Activated CD4-positive, alpha-beta T cell treated with anti-CD3 and anti-CD28 coated beads, Interleukin-2, amount 10 ng/mL, durations not matched to agents 7 days and 5 days (primary cell): ENCODE results near the gene ARFRP1. TPM values are rescaled to one million over a fixed set of nuclear protein-coding genes. Genes with fewer than 3 reads are reported as not detected.

Experiments
- CTCF ChIA-PET: fragments of 350-600 bp; sonication (Branson Sonifier 250); formaldehyde crosslinking; loops from one replicate; lab custom pipeline; 2021; ENCODE audit warnings: antibody characterized with exemption; lab: Charles Lee
- POLR2A ChIA-PET: fragments of 350-600 bp; sonication (Branson Sonifier 250); formaldehyde crosslinking; loops from one replicate; lab custom pipeline; 2021; ENCODE audit warnings: antibody characterized with exemption; lab: Charles Lee
- DNase-seq: peaks from one replicate; pipeline ENCODE4 v3.0.0-alpha.2; 2020
- H3K27ac Mint-ChIP-seq: one replicate; pipeline ENCODE4 v1.8.0; 2021; ENCODE audit warnings: mild to moderate bottlenecking, moderate library complexity, mixed read lengths
- H3K27me3 Mint-ChIP-seq: one replicate; pipeline ENCODE4 v1.8.0; 2021; ENCODE audit warnings: mixed read lengths
- H3K36me3 Mint-ChIP-seq: one replicate; pipeline ENCODE4 v1.8.0; 2021; ENCODE audit warnings: low read depth, mixed read lengths
- H3K4me1 Mint-ChIP-seq: one replicate; pipeline ENCODE4 v1.8.0; 2021; ENCODE audit warnings: mixed read lengths
- H3K4me3 Mint-ChIP-seq: one replicate; pipeline ENCODE4 v1.8.0; 2021; ENCODE audit warnings: mild to moderate bottlenecking, moderate library complexity, mixed read lengths
- H3K9me3 Mint-ChIP-seq: one replicate; pipeline ENCODE4 v1.8.0; 2021; ENCODE audit warnings: mixed read lengths
- total RNA-seq, 2 experiments: library from RNA; stranded (reverse); gene quantifications; one replicate each; pipeline ENCODE4 v1.2.3, GENCODE V29; 2021

Gene ARFRP1
- total RNA-seq, 2 experiments from 2014 or later: 52.7 to 64.5 TPM

- CTCF ChIA-PET: interaction anchor here (1.5 kb wide), 1 partner anchor 10 kb away, joined by 4 read pairs; no protein-coding TSS in a partner anchor
- POLR2A ChIA-PET: no interaction called here
- no peak for DNase-seq
- Mint-ChIP-seq H3K36me3 (peaks cover 15% of the 10 kb centered on the region), H3K4me1 (peaks cover 3% of the 10 kb centered on the region), H3K27ac (no peak overlapping the region), H3K9me3 (no peaks in the 10 kb centered on the region), H3K27me3 (no peaks in the 10 kb centered on the region), H3K4me3 (no peak overlapping the region)
Measured at GRCh38 chr20:63689046-63690002, 18.5 kb downstream of the ARFRP1 start.

GRCh38 chr20:63688228-63689045 is 19.3 kb downstream of the ARFRP1 start:
- Mint-ChIP-seq H3K4me3 (no peak overlapping the region), H3K9me3 (no peaks in the 10 kb centered on the region), H3K36me3 (peaks cover 12% of the 10 kb centered on the region), H3K27me3 (no peaks in the 10 kb centered on the region), H3K27ac (peak overlapping the region; percentile 62), H3K4me1 (peaks cover 3% of the 10 kb centered on the region)
- ChIA-PET POLR2A (no interaction called here), CTCF (interaction anchor here (1.2 to 1.5 kb wide), 2 partner anchors 9 to 292 kb away, joined by 3 to 4 read pairs; partner anchors contain the start of gene PRPF6)
- DNase-seq: no peak

GRCh38 chr20:63687419-63688178 is 20.2 kb downstream of the ARFRP1 start:
- no peaks in the 10 kb centered on the region for H3K9me3 Mint-ChIP-seq
- H3K4me3 Mint-ChIP-seq: no peak overlapping the region
- H3K27ac Mint-ChIP-seq: no peak overlapping the region

GRCh38 chr20:63686492-63687321 is 21.1 kb downstream of the ARFRP1 start:
- POLR2A ChIA-PET: interaction anchor here (0.6 kb wide), 2 partner anchors 161 to 583 kb away, joined by 3 read pairs; no protein-coding TSS in a partner anchor

More at GRCh38 chr20:63687419-63688178, 20.2 kb downstream of the ARFRP1 start:
- ChIA-PET CTCF (interaction anchor here (1.2 to 1.5 kb wide), 4 partner anchors 8 to 293 kb away, joined by 3 to 5 read pairs (median 4); partner anchors contain the start of gene PRPF6), POLR2A (interaction anchor here (0.6 kb wide), 1 partner anchor 584 kb away, joined by 3 read pairs; no protein-coding TSS in a partner anchor)
- Mint-ChIP-seq H3K27me3 (no peaks in the 10 kb centered on the region), H3K4me1 (peaks cover 3% of the 10 kb centered on the region), H3K36me3 (peaks cover 8% of the 10 kb centered on the region)
- no peak for DNase-seq

GRCh38 chr20:63686094-63686491 is 21.7 kb downstream of the ARFRP1 start:
- DNase-seq: no peak
- no peak overlapping the region for H3K4me3 Mint-ChIP-seq
- H3K27me3 Mint-ChIP-seq: no peaks in the 10 kb centered on the region
- H3K4me1 Mint-ChIP-seq: peaks cover 3% of the 10 kb centered on the region
- ChIA-PET POLR2A (interaction anchor here (0.6 kb wide), 1 partner anchor 162 kb away, joined by 3 read pairs; no protein-coding TSS in a partner anchor), CTCF (no interaction called here)
- no peak overlapping the region for H3K27ac Mint-ChIP-seq
- H3K9me3 Mint-ChIP-seq: no peaks in the 10 kb centered on the region
- H3K36me3 Mint-ChIP-seq: no peaks in the 10 kb centered on the region

More at GRCh38 chr20:63686492-63687321, 21.1 kb downstream of the ARFRP1 start:
- Mint-ChIP-seq H3K27me3 (no peaks in the 10 kb centered on the region), H3K9me3 (no peaks in the 10 kb centered on the region), H3K4me1 (peaks cover 3% of the 10 kb centered on the region), H3K4me3 (no peak overlapping the region), H3K36me3 (peaks cover 4% of the 10 kb centered on the region), H3K27ac (no peak overlapping the region)
- CTCF ChIA-PET: interaction anchor here (1.2 to 1.3 kb wide), 2 partner anchors 20 to 40 kb away, joined by 3 to 5 read pairs; no protein-coding TSS in a partner anchor
- no peak for DNase-seq

GRCh38 chr20:63685269-63686026 is 22.3 kb downstream of the ARFRP1 start:
- Mint-ChIP-seq H3K4me1 (peaks cover 3% of the 10 kb centered on the region), H3K36me3 (no peaks in the 10 kb centered on the region), H3K27ac (no peak overlapping the region), H3K27me3 (no peaks in the 10 kb centered on the region), H3K4me3 (no peak overlapping the region), H3K9me3 (no peaks in the 10 kb centered on the region)
- CTCF ChIA-PET: interaction anchor here (1.0 kb wide), 1 partner anchor 13 kb away, joined by 4 read pairs; no protein-coding TSS in a partner anchor
- DNase-seq: no peak
- POLR2A ChIA-PET: no interaction called here

- H3K36me3 Mint-ChIP-seq: no peaks in the 10 kb centered on the region
- DNase-seq: no peak
- ChIA-PET CTCF (interaction anchor here (0.5 to 1.0 kb wide), 2 partner anchors 9 to 30 kb away, joined by 3 to 5 read pairs; no protein-coding TSS in a partner anchor), POLR2A (no interaction called here)
- H3K9me3 Mint-ChIP-seq: no peaks in the 10 kb centered on the region
- H3K27me3 Mint-ChIP-seq: no peaks in the 10 kb centered on the region
- no peak overlapping the region for H3K4me3 Mint-ChIP-seq
- H3K4me1 Mint-ChIP-seq: peaks cover 3% of the 10 kb centered on the region
- H3K27ac Mint-ChIP-seq: no peak overlapping the region
Measured at GRCh38 chr20:63682384-63683139, 25.2 kb downstream of the ARFRP1 start.

- no peak overlapping the region for H3K27ac Mint-ChIP-seq
- ChIA-PET POLR2A (no interaction called here), CTCF (interaction anchor here (0.7 to 1.0 kb wide), 2 partner anchors 8 to 144 kb away, joined by 3 to 5 read pairs; partner anchors contain the start of gene PTK6)
- H3K9me3 Mint-ChIP-seq: no peaks in the 10 kb centered on the region
- peaks cover under 1% of the 10 kb centered on the region for H3K4me1 Mint-ChIP-seq
- H3K27me3 Mint-ChIP-seq: no peaks in the 10 kb centered on the region
- no peak for DNase-seq
- H3K36me3 Mint-ChIP-seq: no peaks in the 10 kb centered on the region
- H3K4me3 Mint-ChIP-seq: no peak overlapping the region
Measured at GRCh38 chr20:63681609-63682142, 26.1 kb downstream of the ARFRP1 start.

GRCh38 chr20:63680857-63681608 is 26.7 kb downstream of the ARFRP1 start:
- H3K27me3 Mint-ChIP-seq: no peaks in the 10 kb centered on the region
- POLR2A ChIA-PET: no interaction called here
- H3K4me3 Mint-ChIP-seq: no peak overlapping the region
- CTCF ChIA-PET: interaction anchor here (0.7 to 1.0 kb wide), 2 partner anchors 8 to 144 kb away, joined by 3 to 5 read pairs; partner anchors contain the start of gene PTK6
- no peak overlapping the region for H3K27ac Mint-ChIP-seq
- no peaks in the 10 kb centered on the region for H3K9me3 Mint-ChIP-seq
- DNase-seq: no peak
- no peaks in the 10 kb centered on the region for H3K4me1 Mint-ChIP-seq
- peaks cover 3% of the 10 kb centered on the region for H3K36me3 Mint-ChIP-seq
